ENCODE data around the gene PRR33.

The PRR33 gene

DNA sequence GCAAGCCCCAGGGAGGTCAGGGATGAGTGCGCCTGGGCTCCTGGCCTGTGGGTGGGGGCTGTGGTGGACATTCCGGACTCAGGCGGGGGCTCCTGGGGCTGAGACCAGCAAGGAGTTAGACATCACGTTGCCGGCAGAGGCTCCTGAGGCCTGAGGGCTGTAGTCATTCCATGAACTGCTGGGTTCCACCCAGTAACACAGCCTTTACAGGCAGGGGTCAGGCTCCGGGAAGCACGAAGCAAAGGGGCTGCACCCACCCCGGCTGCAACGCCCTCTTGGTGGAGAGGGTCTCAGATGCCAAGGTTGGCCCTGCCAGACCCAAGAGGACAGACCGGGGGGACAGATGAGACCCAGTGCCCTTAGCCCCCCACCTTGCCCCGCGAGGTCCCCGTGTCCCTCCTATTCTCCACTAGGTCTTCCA is 36.8 kb upstream of the PRR33 start:
- no peak overlapping the region for H3K4me3 ChIP-seq (ENCODE audit: low read depth, low read length)
- TF ChIP-seq, protein P1, sequence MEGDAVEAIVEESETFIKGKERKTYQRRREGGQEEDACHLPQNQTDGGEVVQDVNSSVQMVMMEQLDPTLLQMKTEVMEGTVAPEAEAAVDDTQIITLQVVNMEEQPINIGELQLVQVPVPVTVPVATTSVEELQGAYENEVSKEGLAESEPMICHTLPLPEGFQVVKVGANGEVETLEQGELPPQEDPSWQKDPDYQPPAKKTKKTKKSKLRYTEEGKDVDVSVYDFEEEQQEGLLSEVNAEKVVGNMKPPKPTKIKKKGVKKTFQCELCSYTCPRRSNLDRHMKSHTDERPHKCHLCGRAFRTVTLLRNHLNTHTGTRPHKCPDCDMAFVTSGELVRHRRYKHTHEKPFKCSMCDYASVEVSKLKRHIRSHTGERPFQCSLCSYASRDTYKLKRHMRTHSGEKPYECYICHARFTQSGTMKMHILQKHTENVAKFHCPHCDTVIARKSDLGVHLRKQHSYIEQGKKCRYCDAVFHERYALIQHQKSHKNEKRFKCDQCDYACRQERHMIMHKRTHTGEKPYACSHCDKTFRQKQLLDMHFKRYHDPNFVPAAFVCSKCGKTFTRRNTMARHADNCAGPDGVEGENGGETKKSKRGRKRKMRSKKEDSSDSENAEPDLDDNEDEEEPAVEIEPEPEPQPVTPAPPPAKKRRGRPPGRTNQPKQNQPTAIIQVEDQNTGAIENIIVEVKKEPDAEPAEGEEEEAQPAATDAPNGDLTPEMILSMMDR (IDR thresholded peaks at IDR 0.05; ENCODE audit: low read depth, low read length), result no peak
- H3K36me3 ChIP-seq, result no peaks in the 10 kb centered on the region
- no peaks in the 10 kb centered on the region for H3K27me3 ChIP-seq
- no peaks in the 10 kb centered on the region for H3K4me1 ChIP-seq
- H3K9me3 ChIP-seq, result no peaks in the 10 kb centered on the region
- no peak for DNase-seq

DNA sequence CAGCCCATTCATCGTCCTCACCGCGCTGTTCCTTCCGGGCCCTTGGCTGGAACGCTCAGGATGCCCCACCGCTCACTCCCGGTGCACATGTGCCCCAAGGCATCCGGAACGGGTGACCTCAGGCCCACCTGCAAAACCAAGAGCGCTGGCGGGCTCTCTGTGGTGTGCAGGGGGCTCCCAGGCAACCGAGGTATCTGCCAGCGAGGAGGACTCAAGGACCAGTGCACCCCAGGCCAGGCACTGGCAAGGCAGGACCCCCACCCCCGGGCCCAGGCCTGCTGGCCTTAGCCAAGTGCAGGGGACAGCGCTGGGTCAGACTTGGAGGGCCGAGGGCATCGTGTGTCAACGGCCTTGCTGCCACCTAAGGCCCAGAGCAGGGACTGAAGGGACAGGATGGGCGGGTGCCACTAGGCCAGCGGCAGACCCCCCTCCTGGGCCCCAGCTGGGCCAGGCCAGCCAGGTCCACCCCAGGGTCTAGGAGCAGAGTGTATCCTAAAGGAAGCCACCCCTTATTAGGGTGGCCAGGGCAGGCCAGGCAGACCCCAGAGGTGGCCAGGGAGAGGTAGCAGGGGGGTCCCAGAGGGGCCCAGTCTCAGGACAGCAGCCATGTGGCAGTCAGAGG is 36.3 kb upstream of the PRR33 start:
- no peaks in the 10 kb centered on the region for H3K27me3 ChIP-seq
- no peak overlapping the region for H3K4me3 ChIP-seq (ENCODE audit: low read depth, low read length)
- H3K9me3 ChIP-seq, result no peaks in the 10 kb centered on the region
- no peaks in the 10 kb centered on the region for H3K4me1 ChIP-seq
- H3K36me3 ChIP-seq, result no peaks in the 10 kb centered on the region
- no peak for DNase-seq
- TF ChIP-seq, protein P1 (IDR thresholded peaks at IDR 0.05; ENCODE audit: low read depth, low read length), result no peak

DNA sequence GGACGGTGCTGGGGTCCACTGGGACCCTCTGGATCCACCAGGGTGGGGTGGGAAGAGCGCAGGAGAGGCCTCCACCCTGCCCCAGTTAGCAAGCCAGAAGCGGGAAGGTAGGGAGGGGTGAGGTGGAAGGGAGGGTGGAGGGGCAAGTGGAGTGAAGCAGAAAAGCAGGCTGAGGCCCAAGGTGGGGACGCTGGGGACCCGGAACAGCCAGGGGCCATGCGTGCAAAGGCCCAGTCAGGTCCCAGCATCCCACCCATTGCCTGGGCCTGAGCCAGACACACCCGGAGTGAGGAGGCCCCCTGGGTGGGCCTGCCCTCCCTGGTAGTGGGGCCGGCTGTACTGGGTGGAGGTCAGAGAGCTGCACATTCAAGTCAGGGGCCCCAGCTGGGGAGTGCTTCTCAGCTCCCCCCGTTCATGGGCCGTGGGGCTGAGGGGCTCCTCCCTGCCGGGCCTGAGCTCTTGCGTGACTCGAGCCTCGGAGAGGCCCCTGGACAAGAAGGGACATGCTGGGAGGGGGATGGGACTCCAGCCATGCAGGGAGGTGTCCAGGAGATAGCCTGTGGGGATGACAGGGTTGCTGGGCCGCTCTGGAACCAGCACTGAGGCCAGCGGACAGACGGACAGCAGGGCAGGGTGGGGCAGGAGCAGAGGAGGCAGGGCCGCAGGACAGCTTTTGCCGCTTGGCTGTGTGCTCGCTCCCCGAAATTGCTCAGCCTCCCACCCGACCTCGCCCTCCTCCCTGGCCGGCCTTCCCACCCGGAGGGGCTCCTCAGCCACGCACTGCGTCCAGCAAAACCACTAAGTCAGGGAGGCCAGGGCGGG is 35.5 kb upstream of the PRR33 start:
- Histone ChIP-seq H3K9me3 (no peaks in the 10 kb centered on the region), H3K36me3 (no peaks in the 10 kb centered on the region), H3K27me3 (no peaks in the 10 kb centered on the region), H3K4me1 (no peaks in the 10 kb centered on the region), H3K4me3 (ENCODE audit: low read depth, low read length) (no peak overlapping the region)
- DNase-seq, result no peak
- TF ChIP-seq, protein P1 (IDR thresholded peaks at IDR 0.05; ENCODE audit: low read depth, low read length), result no peak

DNA sequence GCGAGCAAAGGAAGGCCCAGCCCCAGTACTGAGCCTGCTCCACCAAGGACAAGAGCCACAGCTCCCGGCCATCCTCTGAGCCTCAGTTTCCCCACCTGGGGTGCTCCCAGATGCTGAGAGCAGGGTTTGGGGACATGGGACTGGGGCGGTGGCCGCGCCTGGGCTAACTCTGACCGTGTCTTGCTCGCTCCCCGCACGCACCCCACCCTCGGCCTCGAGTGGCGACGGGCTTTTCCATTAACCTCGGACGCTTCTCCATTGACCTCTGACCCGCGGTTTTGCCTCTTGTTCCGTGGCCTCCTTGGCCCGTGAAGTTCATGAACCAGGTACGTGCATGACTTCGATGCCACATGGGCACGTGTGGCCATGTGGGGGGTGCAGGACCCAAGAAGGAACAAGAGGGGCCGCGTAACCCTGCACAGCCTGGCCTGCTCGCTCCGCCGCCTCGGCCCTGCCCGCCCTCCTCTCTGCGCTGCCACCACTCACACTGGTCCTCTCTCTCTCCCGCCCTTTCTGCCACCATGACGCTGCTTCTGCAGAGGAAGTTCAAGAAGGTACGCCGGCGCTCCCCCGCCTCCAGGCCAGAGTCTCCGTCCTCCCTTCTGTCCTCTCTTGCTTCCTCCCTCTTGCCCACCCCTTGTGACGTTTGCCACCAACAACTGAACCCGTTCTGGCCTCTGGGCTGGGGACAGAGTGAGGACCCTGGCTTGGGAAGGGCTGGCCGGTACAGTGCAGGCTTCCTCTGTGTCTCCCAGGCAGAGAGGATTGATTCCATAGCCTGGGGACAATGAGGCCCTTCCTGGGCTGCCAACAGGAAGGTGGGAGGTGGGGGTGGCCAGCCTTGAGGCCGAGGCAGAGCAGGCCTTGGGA is 34.7 kb upstream of the PRR33 start:
- H3K4me1 ChIP-seq, result no peaks in the 10 kb centered on the region
- H3K36me3 ChIP-seq, result no peaks in the 10 kb centered on the region
- no peaks in the 10 kb centered on the region for H3K9me3 ChIP-seq
- H3K4me3 ChIP-seq (ENCODE audit: low read depth, low read length), result no peak overlapping the region
- no peak for DNase-seq
- no peaks in the 10 kb centered on the region for H3K27me3 ChIP-seq
- TF ChIP-seq, protein P1 (IDR thresholded peaks at IDR 0.05; ENCODE audit: low read depth, low read length), result no peak

DNA sequence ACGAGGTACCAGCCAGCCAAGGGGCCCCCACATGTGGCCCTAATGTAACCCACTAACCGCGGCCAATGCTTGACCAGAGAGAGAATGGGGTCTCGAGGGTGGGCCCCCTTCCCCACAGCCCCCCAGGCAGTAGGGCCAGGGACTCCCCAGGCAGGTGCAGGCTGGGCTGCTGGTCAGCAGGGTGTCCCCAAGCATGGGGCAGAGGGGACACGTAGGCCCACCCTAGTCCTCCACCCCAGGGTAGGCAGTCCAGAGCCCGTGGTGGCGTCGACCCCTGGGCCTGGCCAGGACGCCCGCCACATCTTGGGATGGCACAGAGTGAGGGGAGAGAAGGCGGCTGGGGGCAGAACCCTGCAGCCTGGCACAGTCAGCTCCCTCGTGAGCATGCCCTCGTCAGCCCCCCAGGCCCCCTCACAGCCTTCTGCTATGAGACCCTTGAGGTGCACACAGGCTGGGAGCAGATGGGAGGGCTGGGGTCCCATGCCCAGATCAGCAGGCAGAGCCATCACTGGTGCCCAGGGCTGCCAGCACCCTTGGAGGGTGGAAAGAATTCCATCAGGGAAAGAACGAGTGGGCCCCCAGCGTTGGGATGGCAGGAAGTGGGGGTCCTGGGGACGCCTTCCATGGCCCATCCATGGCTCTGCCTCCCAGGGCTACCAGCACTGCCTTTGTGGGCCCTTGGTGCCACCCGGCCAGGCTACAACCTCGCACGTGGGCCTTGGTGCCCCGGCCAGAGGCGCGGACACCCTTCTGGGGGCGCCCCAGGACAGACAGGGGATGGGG is 33.9 kb upstream of the PRR33 start:
- Histone ChIP-seq H3K4me1 (no peaks in the 10 kb centered on the region), H3K36me3 (no peaks in the 10 kb centered on the region), H3K4me3 (ENCODE audit: low read depth, low read length) (no peak overlapping the region), H3K27me3 (no peaks in the 10 kb centered on the region), H3K9me3 (no peaks in the 10 kb centered on the region)
- TF ChIP-seq, protein P1 (IDR thresholded peaks at IDR 0.05; ENCODE audit: low read depth, low read length), result no peak
- DNase-seq, result no peak
